GM04503 (cell line): Measurements from ENCODE around the gene VPS18.
A peak's percentile ranks its signal among the peaks of the same experiment; 100 is the strongest.

ENCODE experiments used
- DNase-seq: peaks from one replicate; pipeline ENCODE4 v3.0.0-alpha.2; 2012; ENCODE audit warnings: low read depth

The VPS18 gene

GRCh38 chr15:40902605-40903561 is 8.6 kb downstream of the VPS18 start:
- DNase-seq = no peak

DNA sequence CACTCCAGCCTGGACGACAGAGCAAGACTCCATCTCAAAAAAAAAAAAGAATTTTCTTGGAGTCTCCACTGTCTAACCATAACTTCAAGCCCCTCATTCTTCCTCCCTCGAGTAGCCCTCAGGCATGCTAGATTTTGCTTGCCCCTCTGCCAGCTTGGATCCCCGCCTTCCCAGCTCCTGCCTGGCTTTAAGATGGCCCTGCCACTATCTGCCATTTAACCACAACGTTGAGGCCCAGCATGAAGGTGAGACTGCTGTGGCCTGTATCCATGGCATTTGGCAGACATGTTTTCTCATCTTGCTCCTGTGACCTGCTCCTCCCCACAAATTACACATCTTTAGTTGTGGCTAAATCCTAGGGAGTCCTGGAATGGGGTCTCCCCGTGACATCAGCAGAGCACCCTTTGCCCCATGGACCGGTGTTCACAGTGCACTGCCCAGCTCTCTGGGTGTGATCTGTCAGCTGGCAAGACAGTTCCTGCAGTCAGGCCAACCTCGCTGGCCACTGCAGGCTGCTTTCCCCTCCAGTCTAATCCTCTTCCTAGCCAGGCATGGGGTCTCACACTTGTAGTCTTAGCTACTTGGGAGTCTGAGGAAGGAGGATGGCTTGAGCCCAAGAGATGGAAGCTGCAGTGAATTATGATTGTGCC is 10.4 kb downstream of the VPS18 start:
- no peak for DNase-seq

- DNase-seq = peak; percentile 91
These were observed 12.1 kb downstream of the VPS18 start for GRCh38 chr15:40906091-40906990.

DNA sequence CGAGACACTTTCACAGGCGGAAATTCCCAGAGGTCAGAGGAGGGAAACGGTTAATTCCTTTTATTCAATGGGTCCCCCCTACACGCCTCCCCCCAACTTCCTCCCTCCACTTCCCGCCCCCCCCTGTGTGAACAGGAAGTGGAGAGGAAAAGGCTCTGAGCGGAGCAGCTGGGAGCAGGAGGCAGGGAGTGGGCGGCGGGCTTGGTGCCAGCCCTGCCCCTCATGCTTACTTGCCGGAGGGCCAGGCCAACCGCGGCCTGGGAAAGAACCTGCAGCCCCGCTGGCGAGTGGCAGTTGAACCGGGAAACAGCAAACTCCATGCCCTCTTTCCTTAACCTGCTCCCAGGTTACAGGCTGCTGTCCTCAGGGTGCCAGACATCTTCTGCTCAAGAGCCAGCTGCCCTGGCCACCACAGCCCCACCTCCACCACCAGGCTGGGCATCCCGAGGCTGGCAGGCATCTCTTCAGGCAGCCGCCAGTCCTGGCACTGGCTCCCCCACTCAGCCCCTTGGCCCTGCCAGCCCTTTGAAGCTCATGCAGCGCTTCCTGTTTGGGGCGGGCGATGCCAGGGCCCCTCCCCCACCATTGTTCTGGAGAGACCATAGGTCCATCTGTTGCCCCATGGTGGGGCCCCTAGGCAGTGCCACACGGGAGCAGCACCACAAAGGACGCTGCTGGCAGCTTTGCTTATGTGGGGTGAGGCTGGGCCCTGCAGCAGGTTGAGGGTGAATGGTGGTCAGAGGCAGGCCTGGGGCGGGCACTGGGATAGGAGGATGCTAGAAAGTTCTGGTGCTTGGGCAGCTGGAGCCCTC is 12.9 kb downstream of the VPS18 start:
- no peak for DNase-seq

GRCh38 chr15:40908095-40908494 is 13.8 kb downstream of the VPS18 start:
- no peak for DNase-seq

DNA sequence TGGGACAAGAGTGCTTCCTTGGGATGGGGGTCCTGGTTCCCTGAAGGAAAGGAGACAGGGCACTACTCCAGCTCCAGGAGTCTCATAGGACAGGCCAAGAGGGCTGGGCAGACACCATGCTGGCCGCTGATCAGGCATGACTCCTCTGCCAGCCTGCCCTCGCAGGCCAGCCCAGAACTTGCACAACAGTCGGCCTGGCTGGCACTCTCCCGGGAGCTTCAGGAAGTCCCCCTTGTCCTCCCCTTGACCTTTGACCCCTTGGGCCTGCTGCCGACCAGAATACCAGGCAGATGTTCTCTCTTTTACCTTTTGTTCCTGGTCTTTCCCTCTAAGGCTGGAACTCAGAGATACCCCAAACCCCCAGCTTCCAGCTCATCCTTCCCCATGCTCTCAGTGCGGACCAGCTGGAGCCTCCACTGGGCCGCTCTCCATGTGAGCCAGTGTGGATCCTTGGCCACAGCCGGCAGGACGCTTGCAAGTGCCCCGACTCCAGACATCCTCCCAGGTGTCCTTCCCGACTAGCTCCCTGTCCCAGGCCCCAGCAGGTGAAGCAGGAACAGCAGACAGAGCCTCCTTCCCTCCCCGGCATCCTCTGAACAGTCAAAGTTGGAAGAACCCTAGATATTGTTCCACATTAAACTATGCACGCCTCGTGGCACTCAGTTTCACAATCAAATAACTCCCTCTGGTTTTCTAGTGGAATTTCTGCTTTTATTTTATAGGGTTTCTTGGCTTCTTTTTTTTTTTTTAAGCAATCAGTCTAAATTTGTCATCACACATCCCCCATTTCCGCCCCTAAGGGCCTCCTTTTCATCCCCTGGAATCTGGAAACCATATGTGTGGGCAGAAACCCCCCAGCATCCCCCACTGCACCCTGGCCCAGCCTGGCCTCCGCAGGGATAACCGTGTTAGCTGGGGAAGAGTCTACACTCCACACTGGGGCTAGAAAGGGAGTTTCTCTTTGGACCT is 15.7 kb downstream of the VPS18 start:
- peak; percentile 58 for DNase-seq

DNA sequence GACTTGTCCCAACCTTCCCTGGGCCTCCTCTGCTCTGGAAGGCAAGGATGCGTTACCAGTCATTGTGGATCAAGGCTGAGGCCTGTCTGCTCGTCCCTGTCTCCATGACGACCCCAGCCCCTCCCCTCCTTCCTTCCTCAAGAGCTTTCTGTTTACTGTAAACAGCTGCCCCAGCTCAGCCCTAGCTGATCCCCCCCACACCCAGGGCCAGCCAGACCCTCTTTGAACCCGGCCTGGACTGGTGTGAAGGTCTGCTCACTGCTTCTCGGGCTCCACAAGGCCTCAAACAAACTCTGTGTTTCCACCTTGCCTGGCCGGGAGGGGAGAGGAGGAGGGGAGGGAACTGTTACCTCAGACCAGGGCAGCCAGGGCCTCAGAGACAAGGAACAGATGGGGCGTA is 16.9 kb downstream of the VPS18 start:
- DNase-seq = no peak

- no peak for DNase-seq
These were observed 17.4 kb downstream of the VPS18 start for GRCh38 chr15:40911693-40912092.

GRCh38 chr15:40912478-40912877 is 18.2 kb downstream of the VPS18 start:
- DNase-seq = no peak

GRCh38 chr15:40914013-40914412 is 19.8 kb downstream of the VPS18 start:
- DNase-seq = no peak

- no peak for DNase-seq
These were observed 20.2 kb downstream of the VPS18 start for GRCh38 chr15:40914486-40914885.

- DNase-seq = no peak
These were observed 20.9 kb downstream of the VPS18 start for GRCh38 chr15:40915116-40915661.

GRCh38 chr15:40915679-40916078 is 21.4 kb downstream of the VPS18 start:
- DNase-seq = no peak

DNA sequence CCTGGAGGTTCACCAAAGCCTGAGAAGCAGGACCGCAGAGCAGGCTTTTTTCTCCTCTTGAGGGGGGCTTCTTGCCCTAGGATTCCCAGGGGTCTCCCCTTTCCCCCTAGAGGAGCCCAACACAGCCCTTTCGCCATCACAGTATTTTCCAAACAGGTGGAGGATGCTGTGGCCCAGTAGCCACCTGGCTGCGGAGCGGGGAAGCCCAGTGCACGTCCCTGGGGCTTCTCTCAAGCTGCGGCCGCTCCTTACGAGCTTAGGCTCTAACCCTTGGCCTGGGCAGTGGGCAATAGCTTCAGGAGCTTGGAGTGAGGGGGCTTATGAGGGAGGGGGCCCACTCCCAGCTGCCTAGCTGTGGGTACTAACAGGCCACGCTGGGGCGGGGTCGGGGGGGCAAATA is 23.3 kb downstream of the VPS18 start:
- no peak for DNase-seq

GRCh38 chr15:40918146-40918798 is 24.0 kb downstream of the VPS18 start:
- no peak for DNase-seq

DNA sequence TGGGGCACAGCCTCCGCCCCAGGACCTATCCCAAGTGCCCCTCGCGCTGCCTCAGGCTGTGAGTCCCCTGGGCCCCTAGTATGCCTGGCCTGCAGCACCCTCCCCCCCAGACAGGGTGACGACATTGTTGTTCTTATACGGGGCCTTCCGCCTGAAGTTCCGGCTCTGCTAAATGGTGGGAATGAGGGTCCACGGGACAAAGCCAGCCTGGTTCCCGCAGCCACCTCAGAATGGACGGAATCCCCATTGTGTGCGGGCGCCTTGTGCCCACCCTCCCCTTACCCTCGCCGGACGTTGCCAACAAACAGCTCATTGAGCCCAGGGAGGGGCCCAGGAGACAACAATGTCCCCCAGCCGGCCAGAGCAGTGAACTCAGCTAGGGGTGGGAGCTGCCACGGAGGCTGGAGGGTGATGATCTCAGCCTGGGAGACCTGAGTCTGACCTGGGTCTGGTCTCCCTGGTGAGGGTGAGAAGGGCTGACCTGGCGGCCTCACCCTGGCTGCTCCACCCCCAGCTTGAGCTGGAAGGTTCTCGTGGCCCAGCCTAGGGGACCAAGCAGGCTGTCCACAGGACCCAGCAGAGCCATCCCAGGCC is 24.6 kb downstream of the VPS18 start:
- no peak for DNase-seq

- no peak for DNase-seq
These were observed 27.8 kb downstream of the VPS18 start for GRCh38 chr15:40921949-40922607.

DNA sequence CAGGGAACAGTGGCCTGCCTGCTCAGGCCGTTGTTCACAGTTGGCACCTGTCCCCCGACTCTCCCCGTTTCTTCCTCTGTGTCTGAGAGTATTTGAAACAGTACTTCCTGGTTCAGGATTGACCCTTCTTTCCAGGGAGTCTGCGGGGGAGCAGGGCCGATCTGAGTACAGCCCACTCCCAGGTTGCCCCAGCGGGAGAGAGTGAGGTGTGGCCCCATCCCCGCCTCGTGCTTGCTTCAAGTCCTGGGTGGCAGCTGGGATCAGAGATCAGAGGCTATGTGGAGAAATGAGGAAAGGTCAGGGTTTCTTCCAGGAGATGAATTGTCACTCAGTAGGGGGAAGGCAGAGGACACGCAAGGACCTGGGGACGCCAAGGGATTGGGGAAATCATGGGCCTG is 28.4 kb downstream of the VPS18 start:
- DNase-seq = no peak

- no peak for DNase-seq
These were observed 29.3 kb downstream of the VPS18 start for GRCh38 chr15:40923551-40923950.
